ENCODE data around the gene PRR23A. TPM values are rescaled to one million over a fixed set of nuclear protein-coding genes. Genes with fewer than 3 reads are reported as not detected.
"Not testable (repeated sequence)": the region's sequence is repeated elsewhere in the genome, so short reads cannot be mapped to it uniquely, and the experiment has no call there.

The PRR23A gene
- total RNA-seq, 5 donors from 2014 or later (not counting 1 experiment from before 2014, with no cell fraction given): not detected

DNA sequence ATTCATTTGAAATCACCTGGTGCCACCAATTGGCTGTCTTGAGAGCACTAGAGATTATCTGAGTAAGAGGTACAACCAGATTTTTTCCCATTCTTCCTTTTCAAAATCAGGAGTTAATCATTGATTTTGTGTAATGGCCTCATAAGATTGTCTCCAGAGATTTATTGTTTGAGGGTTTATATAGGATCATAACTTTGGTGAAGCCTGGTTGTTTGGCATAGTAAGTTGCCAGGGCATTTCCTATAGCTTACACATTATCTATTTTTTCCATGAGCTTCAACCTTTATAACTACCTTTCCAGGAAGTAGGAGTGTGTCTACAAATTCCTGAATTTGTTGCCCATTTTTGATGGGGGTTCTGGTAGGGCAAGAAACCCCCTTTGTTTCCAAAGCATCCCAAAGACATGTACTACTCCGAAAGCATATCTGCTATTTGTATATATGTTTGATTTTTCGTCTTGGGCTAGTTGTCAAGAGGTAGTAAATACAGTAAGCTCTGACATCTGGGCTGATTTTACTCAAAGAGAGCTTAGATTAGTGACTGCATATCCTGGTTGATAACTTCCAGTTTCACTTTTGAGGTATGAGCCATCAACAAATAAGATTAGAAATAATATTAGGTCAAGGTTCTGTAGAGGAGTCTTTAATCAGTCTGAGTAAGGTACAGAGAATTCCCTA is 26.4 kb upstream of the PRR23A start:
- Histone ChIP-seq H3K27me3 (replicated peaks in 1 of 2; ENCODE audit: control insufficient read depth in 2 of 2, extremely low read depth in 1 of 2, insufficient read depth in 2 of 2, low read length in 1 of 2) (peaks cover 0 to 4% of the 10 kb centered on the region in 2 experiments), H3K36me3 (ENCODE audit: control insufficient read depth in 2 of 2, extremely low read depth in 1 of 2, insufficient read depth in 1 of 2, low read length in 1 of 2) (no peaks in the 10 kb centered on the region), H3K4me1 (ENCODE audit: control insufficient read depth in 1 of 2, extremely low read depth in 1 of 2, insufficient read depth in 2 of 2, low read length in 2 of 2) (no peaks in the 10 kb centered on the region), H3K9me3 (no peaks in the 10 kb centered on the region), H3K27ac (ENCODE audit: low read length) (no peak overlapping the region), H3K4me3 (ENCODE audit: control insufficient read depth in 1 of 2, extremely low read depth in 1 of 2, low read length in 1 of 2) (no peak overlapping the region)
- Mint-ChIP-seq H3K4me1 (no peaks in the 10 kb centered on the region), H3K36me3 (no peaks in the 10 kb centered on the region), H3K27ac (no peak overlapping the region), H3K4me3 (no peak overlapping the region), H3K9me3 (peaks cover 14 to 18% (median 16%) of the 10 kb centered on the region in 3 donors), H3K27me3 (peaks cover 5 to 25% of the 10 kb centered on the region in 2 donors)
- DNase-seq (no peak), ATAC-seq (replicated peaks in 1 of 4) (no peak)
- CTCF ChIA-PET: no interaction called here
- no CpG with 5 or more reads among the region's 2 CpGs for WGBS (ENCODE audit: insufficient coverage)
- POLR2A ChIA-PET: no interaction called here

DNA sequence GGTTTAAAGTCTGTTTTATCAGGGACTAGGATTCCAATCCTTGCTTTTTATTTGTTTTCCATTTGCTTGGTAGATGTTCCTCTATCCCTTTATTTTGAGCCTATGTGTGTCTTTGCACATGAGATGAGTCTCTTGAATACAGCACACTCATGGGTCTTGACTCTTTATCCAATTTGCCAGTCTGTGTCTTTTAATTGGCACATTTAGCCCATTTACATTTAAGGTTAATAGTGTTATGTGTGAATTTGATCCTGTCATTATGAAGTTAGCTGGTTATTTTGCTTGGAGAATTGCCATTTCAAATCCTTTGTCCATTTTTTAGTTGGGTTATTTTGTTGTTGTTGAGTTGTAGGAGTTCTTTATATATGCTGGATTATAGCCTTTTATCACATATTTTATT is 24.5 kb upstream of the PRR23A start:
- H3K27me3 ChIP-seq (replicated peaks in 1 of 2; ENCODE audit: control insufficient read depth in 2 of 2, extremely low read depth in 1 of 2, insufficient read depth in 2 of 2, low read length in 1 of 2); H3K27me3 Mint-ChIP-seq; H3K36me3 Mint-ChIP-seq; H3K9me3 ChIP-seq; H3K4me3 ChIP-seq (ENCODE audit: control insufficient read depth in 1 of 2, extremely low read depth in 1 of 2, low read length in 1 of 2); DNase-seq; H3K4me3 Mint-ChIP-seq; POLR2A ChIA-PET; H3K36me3 ChIP-seq (ENCODE audit: control insufficient read depth in 2 of 2, extremely low read depth in 1 of 2, insufficient read depth in 1 of 2, low read length in 1 of 2); ATAC-seq (replicated peaks in 1 of 4); H3K4me1 ChIP-seq (ENCODE audit: control insufficient read depth in 1 of 2, extremely low read depth in 1 of 2, insufficient read depth in 2 of 2, low read length in 2 of 2); CTCF ChIA-PET; H3K27ac ChIP-seq (ENCODE audit: low read length); H3K27ac Mint-ChIP-seq; H3K4me1 Mint-ChIP-seq: not testable (repeated sequence)
- H3K9me3 Mint-ChIP-seq: peaks cover 14 to 18% (median 16%) of the 10 kb centered on the region in 3 donors

DNA sequence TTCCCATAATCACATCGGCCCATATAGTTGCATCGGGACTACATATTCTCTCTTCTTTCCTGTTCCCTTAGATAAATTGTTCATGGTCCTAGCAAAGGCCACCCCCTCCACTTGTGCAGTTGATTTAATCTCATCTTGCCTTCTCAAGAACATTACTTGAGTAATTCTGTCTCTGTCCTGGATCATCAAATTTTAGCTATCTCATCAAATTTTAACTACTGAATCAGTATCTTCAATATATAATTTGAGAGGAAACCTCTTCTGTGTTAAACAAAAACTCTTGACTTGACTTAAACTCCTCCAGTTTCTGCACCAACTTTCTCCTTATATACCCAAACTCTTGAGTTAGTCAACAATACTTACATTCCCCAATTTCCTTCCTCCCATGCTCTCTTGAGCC is 18.9 kb upstream of the PRR23A start:
- Mint-ChIP-seq H3K4me3 (no peak overlapping the region), H3K4me1 (no peaks in the 10 kb centered on the region), H3K27ac (no peak overlapping the region), H3K27me3 (peaks cover 0 to 5% of the 10 kb centered on the region in 2 donors), H3K36me3 (no peaks in the 10 kb centered on the region), H3K9me3 (peaks cover 6 to 10% (median 6%) of the 10 kb centered on the region in 3 donors)
- POLR2A ChIA-PET: no interaction called here
- 93% methylated on average over 2 of the region's 2 CpGs for WGBS (ENCODE audit: insufficient coverage)
- Histone ChIP-seq H3K9me3 (no peaks in the 10 kb centered on the region), H3K36me3 (ENCODE audit: control insufficient read depth in 2 of 2, extremely low read depth in 1 of 2, insufficient read depth in 1 of 2, low read length in 1 of 2) (no peaks in the 10 kb centered on the region), H3K4me1 (ENCODE audit: control insufficient read depth in 1 of 2, extremely low read depth in 1 of 2, insufficient read depth in 2 of 2, low read length in 2 of 2) (no peaks in the 10 kb centered on the region), H3K4me3 (ENCODE audit: control insufficient read depth in 1 of 2, extremely low read depth in 1 of 2, low read length in 1 of 2) (no peak overlapping the region), H3K27ac (ENCODE audit: low read length) (no peak overlapping the region), H3K27me3 (replicated peaks in 1 of 2; ENCODE audit: control insufficient read depth in 2 of 2, extremely low read depth in 1 of 2, insufficient read depth in 2 of 2, low read length in 1 of 2) (no peaks in the 10 kb centered on the region)
- ATAC-seq (replicated peaks in 1 of 4) (no peak), DNase-seq (no peak)
- CTCF ChIA-PET: no interaction called here

DNA sequence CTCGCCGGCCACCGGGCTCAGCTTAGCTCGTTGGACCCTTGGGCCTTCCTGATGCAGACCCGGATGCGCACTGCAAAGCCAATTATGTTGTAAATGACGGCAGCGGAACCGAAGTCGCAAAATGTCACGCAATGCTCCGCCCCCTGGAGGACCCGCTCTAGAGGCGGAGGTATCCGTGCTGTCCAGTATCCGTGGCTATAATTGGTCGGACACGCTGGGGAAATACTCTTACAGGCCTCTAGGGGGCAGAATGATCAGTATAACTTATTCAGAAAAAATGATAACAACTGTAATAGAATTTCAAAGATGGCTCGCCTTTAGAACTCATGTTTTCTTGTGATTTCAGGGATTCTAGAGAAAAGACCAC is 14.8 kb upstream of the PRR23A start, which contains the start of gene PRR23B:
Gene PRR23B (minus strand): TSS at position 59 of the 367 bp plus-strand sequence. CDS start 265 bp downstream, outside the sequence.
- Mint-ChIP-seq H3K4me1 (no peaks in the 10 kb centered on the region), H3K27ac (no peak within 1 kb of the TSS), H3K9me3 (peaks cover 2 to 10% (median 6%) of the 10 kb centered on the region in 3 donors), H3K27me3 (peaks cover 1 to 7% of the 10 kb centered on the region in 2 donors), H3K36me3 (no peaks in the 10 kb centered on the region), H3K4me3 (no peak within 1 kb of the TSS)
- DNase-seq: no peak
- no peaks in the 10 kb centered on the region for H3K9me3 ChIP-seq
- peaks cover 0 to 2% of the 10 kb centered on the region in 2 experiments for H3K27me3 ChIP-seq (replicated peaks in 1 of 2; ENCODE audit: control insufficient read depth in 2 of 2, extremely low read depth in 1 of 2, insufficient read depth in 2 of 2, low read length in 1 of 2)
- 71% methylated on average over 12 of the region's 19 CpGs for WGBS (ENCODE audit: insufficient coverage)
- no peak for ATAC-seq (replicated peaks in 1 of 4)
- no peak within 1 kb of the TSS for H3K27ac ChIP-seq (ENCODE audit: low read length)
- H3K4me1 ChIP-seq (ENCODE audit: control insufficient read depth in 1 of 2, extremely low read depth in 1 of 2, insufficient read depth in 2 of 2, low read length in 2 of 2): no peaks in the 10 kb centered on the region
- H3K4me3 ChIP-seq (ENCODE audit: control insufficient read depth in 1 of 2, extremely low read depth in 1 of 2, low read length in 1 of 2): no peak within 1 kb of the TSS
- ChIA-PET POLR2A (no interaction called here), CTCF (no interaction called here)
- no peaks in the 10 kb centered on the region for H3K36me3 ChIP-seq (ENCODE audit: control insufficient read depth in 2 of 2, extremely low read depth in 1 of 2, insufficient read depth in 1 of 2, low read length in 1 of 2)

DNA sequence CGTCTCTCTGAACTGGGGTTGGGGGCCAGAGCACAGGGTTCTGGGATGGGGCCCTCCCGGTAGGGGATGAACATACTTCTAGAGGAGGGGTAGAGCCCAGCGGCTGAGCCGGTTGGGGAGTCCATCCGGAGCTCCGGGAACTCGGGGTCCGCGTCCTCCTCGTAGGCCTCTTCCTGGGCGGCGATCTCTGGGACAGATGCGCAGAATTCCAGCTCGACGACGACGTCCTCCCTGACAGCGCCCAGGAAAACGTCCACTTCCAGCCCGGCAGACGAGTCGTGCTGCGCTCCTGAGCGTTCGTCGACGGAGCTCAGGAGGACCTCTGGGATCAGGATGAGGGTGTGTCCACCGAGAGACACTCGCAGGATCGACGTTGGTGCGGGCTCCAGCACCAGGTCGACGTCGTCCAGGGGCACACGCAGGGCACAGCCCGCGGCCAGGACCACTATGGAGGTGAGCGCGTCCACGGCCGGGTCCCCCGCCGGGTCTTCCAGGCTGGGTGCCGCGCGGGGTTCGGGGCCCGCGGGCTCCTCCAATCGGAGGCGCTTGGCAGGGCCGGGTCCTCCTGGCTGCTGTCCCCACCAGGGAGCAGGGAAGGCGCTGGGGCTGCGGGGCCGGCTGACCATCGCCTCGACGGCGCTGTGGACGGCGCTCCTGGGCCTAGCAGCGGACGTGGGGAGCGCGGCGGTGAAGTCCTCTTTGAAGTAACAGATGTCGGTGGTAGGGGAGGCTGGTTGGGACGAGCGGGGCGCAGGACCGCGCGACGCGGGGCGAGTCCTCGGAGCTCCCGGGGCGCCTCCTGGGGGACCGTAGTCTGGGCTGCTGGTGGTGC is 14.2 kb upstream of the PRR23A start:
- H3K9me3 Mint-ChIP-seq: peaks cover 2 to 10% (median 6%) of the 10 kb centered on the region in 3 donors
- no peak for DNase-seq
- CTCF ChIA-PET: no interaction called here
- H3K27me3 Mint-ChIP-seq: peaks cover 1 to 10% of the 10 kb centered on the region in 2 donors
- peaks cover 0 to 2% of the 10 kb centered on the region in 2 experiments for H3K27me3 ChIP-seq (replicated peaks in 1 of 2; ENCODE audit: control insufficient read depth in 2 of 2, extremely low read depth in 1 of 2, insufficient read depth in 2 of 2, low read length in 1 of 2)
- POLR2A ChIA-PET: no interaction called here
- H3K4me1 ChIP-seq (ENCODE audit: control insufficient read depth in 1 of 2, extremely low read depth in 1 of 2, insufficient read depth in 2 of 2, low read length in 2 of 2): no peaks in the 10 kb centered on the region
- no peak overlapping the region for H3K27ac ChIP-seq (ENCODE audit: low read length)
- no peak for ATAC-seq (replicated peaks in 1 of 4)
- H3K4me1 Mint-ChIP-seq: no peaks in the 10 kb centered on the region
- no peak overlapping the region for H3K4me3 Mint-ChIP-seq
- H3K27ac Mint-ChIP-seq: no peak overlapping the region
- no peaks in the 10 kb centered on the region for H3K36me3 ChIP-seq (ENCODE audit: control insufficient read depth in 2 of 2, extremely low read depth in 1 of 2, insufficient read depth in 1 of 2, low read length in 1 of 2)
- H3K36me3 Mint-ChIP-seq: no peaks in the 10 kb centered on the region
- no peaks in the 10 kb centered on the region for H3K9me3 ChIP-seq
- WGBS (ENCODE audit: insufficient coverage): 75% methylated on average over 68 of the region's 81 CpGs
- H3K4me3 ChIP-seq (ENCODE audit: control insufficient read depth in 1 of 2, extremely low read depth in 1 of 2, low read length in 1 of 2): no peak overlapping the region

DNA sequence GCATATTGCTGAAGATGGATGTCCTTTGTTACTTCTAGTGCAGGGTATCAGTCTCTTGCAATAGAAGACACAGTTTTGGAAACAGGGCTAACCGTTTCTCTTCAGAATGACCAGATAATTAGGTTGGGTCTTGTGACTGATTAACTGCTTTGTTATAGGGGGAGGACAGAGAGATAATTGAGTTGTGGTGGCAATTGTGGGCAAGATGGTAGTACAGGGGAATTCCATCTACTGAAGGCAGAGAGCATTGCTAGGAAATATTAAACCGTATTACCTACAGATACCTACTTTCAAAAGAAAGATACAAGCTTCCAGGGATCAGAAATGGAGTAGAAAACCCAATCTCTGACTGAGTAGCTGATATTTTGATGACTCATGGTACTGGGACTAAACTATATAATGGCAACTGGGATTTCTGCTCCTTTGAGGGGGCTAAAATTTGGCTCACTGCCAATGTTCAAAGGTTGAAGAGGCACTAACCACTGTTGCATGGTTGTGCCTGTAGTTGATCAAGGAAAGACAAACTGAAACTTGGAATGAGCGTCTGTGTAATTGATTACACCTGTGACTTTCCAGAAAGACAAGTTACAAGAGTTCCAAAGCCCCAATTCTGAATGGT is 10.5 kb upstream of the PRR23A start:
- Mint-ChIP-seq H3K9me3 (peaks cover 10 to 18% (median 13%) of the 10 kb centered on the region in 3 donors), H3K4me3 (no peak overlapping the region), H3K4me1 (no peaks in the 10 kb centered on the region), H3K27me3 (peaks cover 3 to 16% of the 10 kb centered on the region in 2 donors), H3K27ac (no peak overlapping the region), H3K36me3 (no peaks in the 10 kb centered on the region)
- 65% methylated on average over 2 of the region's 3 CpGs for WGBS (ENCODE audit: insufficient coverage)
- no peaks in the 10 kb centered on the region for H3K36me3 ChIP-seq (ENCODE audit: control insufficient read depth in 2 of 2, extremely low read depth in 1 of 2, insufficient read depth in 1 of 2, low read length in 1 of 2)
- H3K9me3 ChIP-seq: no peaks in the 10 kb centered on the region
- ChIA-PET POLR2A (no interaction called here), CTCF (no interaction called here)
- no peak overlapping the region for H3K4me3 ChIP-seq (ENCODE audit: control insufficient read depth in 1 of 2, extremely low read depth in 1 of 2, low read length in 1 of 2)
- peaks cover 0 to 2% of the 10 kb centered on the region in 2 experiments for H3K27me3 ChIP-seq (replicated peaks in 1 of 2; ENCODE audit: control insufficient read depth in 2 of 2, extremely low read depth in 1 of 2, insufficient read depth in 2 of 2, low read length in 1 of 2)
- no peak overlapping the region for H3K27ac ChIP-seq (ENCODE audit: low read length)
- no peak for ATAC-seq (replicated peaks in 1 of 4)
- no peaks in the 10 kb centered on the region for H3K4me1 ChIP-seq (ENCODE audit: control insufficient read depth in 1 of 2, extremely low read depth in 1 of 2, insufficient read depth in 2 of 2, low read length in 2 of 2)
- DNase-seq: no peak
